ENCODE measurements around the gene COL5A1. TPM values are rescaled to one million over a fixed set of nuclear protein-coding genes. Genes with fewer than 3 reads are reported as not detected.
A peak's percentile ranks its signal among the peaks of the same experiment; 100 is the strongest.

The COL5A1 gene
- polyA plus RNA-seq: 10 to 100 TPM in 2 of 3 donors, 1 to 10 TPM in 1; 7.0 to 53.3 (median 28.0) TPM

GRCh38 chr9:134641173-134641989 lies at the start of gene COL5A1:
Gene COL5A1, plus strand, starts transcription at chr9:134641803. Its CDS starts 385 bp downstream, at chr9:134642188.
- 1 to 3% (median 2%) methylated on average over 45 to 68 of the region's 72 CpGs for WGBS, 3 donors
- peak within 1 kb of the TSS; percentile 22 for H3K27ac ChIP-seq (ENCODE audit: low read depth, low read length)

DNA sequence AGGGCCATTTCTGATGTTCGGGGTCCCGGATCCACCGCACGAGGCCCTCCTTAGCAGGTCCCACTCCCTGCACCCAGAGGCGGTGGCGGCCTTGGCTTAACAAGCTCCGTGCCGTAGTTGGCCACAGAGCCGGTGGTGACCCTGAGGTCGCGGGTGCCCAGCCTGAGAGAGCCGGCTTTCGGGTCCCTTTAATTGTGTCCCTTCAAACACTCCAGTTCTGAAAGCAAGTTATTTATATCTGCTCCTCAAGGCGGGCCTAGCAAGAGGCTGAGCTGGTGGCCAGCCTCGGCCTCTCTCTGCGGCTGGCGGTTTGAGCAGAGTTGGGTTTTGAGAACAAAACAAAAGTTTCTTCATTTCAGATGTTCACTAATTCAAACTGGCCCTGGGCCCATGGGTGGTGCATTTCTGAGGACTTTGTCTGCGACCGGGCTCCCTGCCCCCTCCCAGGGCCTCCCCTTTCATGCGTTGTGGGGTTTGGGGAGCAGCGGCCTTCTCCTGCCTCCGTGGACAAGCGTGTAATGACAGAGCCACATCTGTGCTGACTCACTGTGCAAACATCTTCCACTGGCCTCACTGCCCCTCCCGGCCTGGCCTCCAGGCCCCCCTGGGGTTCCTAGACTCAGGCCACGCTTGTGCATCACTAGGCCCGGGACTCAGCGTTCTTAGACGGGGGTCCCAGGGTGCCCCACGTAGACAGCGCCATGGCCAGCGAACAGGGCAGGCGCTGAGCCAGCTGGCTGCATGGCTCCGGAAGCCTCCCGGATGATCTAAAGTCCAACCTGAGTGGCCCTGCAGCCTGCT lies 49.4 kb upstream of the COL5A1 start:
- WGBS, 3 donors: 55 to 69% (median 61%) methylated on average over 34 of the region's 34 CpGs
- no peak overlapping the region for H3K27ac ChIP-seq (ENCODE audit: low read depth, low read length)

- H3K27ac ChIP-seq (ENCODE audit: low read depth, low read length): no peak overlapping the region
- WGBS, 3 donors: 62 to 80% (median 78%) methylated on average over 6 to 9 of the region's 9 CpGs
Measured at GRCh38 chr9:134592819-134593200, 48.8 kb upstream of the COL5A1 start.

- H3K27ac ChIP-seq (ENCODE audit: low read depth, low read length): no peak overlapping the region
- 56 to 91% (median 90%) methylated on average over 25 of the region's 25 CpGs for WGBS, 3 donors
Measured at GRCh38 chr9:134593286-134594077, 48.1 kb upstream of the COL5A1 start.

DNA sequence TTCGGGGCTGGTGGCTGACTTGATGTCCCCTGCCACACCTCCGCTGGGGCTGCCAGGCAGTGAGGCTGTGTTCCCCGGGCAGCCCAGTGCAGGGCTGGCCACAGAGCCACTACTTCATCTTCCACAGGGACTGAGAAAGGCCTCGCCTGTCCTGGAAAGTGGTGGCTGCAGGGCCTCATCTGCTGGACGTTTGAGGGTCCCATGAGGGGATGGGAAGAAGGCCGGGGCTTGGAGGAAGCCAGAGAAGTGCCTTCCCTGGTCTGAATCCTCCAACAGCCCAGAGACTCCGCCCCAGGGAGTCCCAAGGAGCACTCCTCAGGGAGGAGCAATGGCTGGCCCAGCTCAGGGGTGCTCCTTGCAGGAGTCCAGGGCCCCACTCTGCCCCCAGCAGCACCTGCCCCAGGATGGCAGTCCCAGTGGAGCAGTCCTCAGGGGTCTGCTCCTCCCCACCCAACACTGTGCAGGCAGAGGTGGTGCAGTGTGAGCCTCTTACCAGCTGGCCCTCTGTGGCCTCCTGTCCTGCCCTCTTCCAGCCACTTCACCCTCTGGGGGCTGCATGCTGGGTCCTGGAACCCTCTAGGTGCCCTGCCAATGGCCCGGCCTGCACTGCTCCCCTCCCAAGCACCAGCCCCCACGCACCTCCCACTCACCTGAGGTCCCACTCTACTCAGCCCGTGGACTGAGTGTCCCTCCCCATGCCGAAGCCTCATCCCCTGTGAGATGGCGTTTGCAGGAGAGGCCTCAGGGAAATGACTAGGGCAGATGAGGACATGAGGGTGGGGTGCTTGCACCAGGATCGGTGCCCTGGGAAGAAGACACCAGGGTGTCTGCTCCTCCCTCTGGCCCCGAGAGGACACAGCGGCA lies 47.3 kb upstream of the COL5A1 start:
- WGBS, 3 donors: 76 to 90% (median 89%) methylated on average over 15 of the region's 15 CpGs
- no peak overlapping the region for H3K27ac ChIP-seq (ENCODE audit: low read depth, low read length)

DNA sequence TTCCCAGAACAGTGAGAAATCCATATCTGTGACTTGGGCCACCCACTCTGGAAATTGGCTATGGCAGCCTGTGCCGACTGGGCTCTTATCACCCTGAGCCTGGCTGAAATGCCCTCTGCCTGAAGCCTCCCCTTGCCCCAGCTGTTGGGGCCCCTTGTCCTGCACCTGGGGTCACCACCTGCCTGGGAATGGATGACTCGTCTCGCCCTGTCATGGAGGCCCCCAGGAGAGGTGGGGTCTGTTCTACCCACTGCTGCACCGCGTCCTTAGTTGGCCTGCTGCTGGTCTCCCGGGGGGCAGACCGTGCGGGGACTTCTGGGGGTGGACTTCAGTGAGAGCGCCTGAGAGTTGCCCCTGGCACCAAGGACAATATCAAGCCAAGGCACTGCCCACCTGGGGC lies 46.6 kb upstream of the COL5A1 start:
- 88 to 99% (median 95%) methylated on average over 9 of the region's 9 CpGs for WGBS, 3 donors
- H3K27ac ChIP-seq (ENCODE audit: low read depth, low read length): no peak overlapping the region

DNA sequence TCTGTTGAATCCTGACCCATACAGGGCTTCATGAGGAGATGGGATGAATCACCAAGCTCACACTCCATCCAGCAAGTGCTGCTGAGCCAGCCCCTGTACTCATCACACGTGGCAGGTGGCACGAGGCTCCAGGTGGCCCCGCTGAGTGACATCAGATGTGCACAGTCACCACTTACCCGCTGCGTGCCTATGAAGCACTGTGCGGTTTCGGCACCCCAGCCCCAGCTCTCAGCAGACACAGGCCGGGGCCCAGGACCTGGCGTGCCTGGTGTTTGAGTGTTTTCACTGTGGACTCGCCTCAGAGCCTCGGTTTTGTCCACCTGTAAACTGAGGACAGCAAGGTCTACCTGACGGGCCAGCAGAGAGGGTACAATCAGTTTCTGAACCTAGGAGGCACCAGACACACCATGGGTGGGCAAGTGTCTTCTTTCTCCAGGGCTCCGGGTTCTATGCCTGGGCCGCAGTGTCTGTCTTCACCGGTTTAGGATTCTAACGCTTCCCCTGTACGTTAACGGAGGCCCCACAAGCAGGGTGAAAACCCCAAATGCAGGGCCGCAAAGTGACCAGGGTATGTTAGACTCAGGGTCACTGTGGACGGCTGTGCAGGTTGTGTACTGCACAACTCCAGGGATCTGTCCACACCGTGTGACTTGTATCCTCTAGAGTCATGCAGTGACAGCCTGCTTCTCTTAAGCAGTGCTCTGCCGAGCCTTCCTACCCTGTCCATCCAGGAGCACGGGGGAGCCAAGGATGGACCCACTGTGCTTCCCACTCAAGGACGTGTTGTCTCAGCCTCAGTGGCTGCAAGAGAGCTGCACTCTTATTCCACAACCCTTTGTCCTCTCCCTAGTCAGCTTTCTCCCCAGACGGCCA lies 44.3 kb upstream of the COL5A1 start:
- WGBS, 3 donors: 80 to 93% (median 93%) methylated on average over 25 of the region's 25 CpGs
- H3K27ac ChIP-seq (ENCODE audit: low read depth, low read length): no peak overlapping the region

- 39 to 58% (median 43%) methylated on average over 27 of the region's 27 CpGs for WGBS, 3 donors
- no peak overlapping the region for H3K27ac ChIP-seq (ENCODE audit: low read depth, low read length)
Measured at GRCh38 chr9:134597957-134598883, 43.4 kb upstream of the COL5A1 start.

- H3K27ac ChIP-seq (ENCODE audit: low read depth, low read length): no peak overlapping the region
- WGBS, 3 donors: 61 to 71% (median 63%) methylated on average over 11 of the region's 11 CpGs
Measured at GRCh38 chr9:134598884-134599245, 42.7 kb upstream of the COL5A1 start.

- 83 to 86% (median 85%) methylated on average over 6 of the region's 6 CpGs for WGBS, 3 donors
- no peak overlapping the region for H3K27ac ChIP-seq (ENCODE audit: low read depth, low read length)
Measured at GRCh38 chr9:134600371-134600770, 41.2 kb upstream of the COL5A1 start.

- no peak overlapping the region for H3K27ac ChIP-seq (ENCODE audit: low read depth, low read length)
- WGBS, 3 donors: 84 to 95% (median 94%) methylated on average over 10 of the region's 10 CpGs
Measured at GRCh38 chr9:134600836-134601638, 40.6 kb upstream of the COL5A1 start.

DNA sequence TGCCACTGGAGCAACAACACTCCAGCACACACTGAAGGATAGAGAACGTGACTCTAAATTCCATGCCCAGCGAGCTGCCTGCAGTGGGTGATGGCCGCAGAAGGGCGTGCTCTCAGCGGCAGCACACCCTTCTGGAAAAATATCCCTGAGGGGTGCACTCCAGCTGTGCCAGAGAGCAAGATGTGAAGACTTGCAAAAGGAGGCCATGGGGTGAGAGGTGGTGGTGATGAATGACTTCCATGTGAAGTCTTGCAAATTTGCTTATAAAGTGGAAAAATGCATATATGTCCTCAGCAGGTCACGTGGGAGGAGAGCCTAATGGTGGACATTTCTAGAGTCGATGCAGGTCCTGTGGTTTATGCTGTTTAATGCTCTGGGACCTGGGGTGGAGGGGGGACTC lies 39.8 kb upstream of the COL5A1 start:
- 76 to 94% (median 84%) methylated on average over 7 of the region's 7 CpGs for WGBS, 3 donors
- H3K27ac ChIP-seq (ENCODE audit: low read depth, low read length): no peak overlapping the region

DNA sequence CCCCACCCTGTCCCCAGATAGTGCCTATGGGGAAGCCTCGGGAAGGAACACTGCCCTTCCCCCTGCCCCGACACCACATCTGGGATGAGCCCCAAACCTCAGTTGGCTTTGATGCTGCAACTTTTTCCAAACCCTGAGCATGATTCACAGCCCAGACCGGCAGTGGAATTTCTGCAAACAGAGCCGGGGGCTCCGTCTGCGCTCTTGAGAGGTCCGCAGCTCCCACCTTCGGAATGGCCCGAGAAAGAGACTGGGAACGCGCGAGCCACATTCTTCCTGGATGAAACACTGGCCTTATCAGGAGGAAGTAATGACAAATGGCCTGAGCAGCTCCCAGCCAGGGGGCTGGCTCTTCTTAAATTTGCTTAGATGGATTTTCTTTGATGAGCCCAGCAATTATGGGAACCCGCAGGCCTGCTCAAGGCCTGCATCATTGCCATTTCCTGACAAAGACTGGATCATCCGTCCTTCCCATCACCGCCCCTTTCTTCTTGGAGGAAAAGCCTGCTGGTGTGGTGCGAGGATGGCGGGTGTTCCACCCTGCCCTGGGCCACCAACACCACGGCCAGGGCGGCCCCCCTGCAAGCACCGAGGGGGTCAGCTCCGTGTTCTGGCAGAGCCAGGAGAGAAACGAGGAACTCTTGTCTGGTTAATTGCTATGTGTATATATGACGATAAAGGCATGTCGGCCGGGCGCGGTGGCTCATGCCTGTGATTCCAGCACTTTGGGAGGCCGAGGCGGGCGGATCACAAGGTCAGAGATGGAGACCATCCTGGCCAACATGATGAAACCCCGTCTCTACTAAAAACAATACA lies 38.8 kb upstream of the COL5A1 start:
- WGBS, 3 donors: 39 to 60% (median 59%) methylated on average over 31 of the region's 31 CpGs
- H3K27ac ChIP-seq (ENCODE audit: low read depth, low read length): no peak overlapping the region

DNA sequence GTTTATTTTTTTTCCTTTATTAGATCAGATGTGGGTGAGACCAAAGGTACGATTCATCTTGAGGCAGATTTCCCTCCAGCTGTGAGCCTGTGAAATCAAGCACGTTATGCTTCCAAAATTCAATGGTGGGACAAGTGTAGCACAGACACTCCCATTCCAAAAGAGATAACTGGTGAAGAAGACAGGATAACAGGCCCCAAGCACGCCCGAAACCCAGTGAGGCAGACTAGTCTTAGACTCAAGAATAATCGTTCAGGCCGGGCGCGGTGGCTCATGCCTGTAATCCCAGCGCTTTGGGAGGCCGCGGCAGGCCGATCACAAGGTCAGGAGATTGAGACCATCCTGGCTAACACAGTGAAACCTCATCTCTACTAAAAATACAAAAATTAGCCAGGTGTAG lies 36.8 kb upstream of the COL5A1 start:
- H3K27ac ChIP-seq (ENCODE audit: low read depth, low read length): no peak overlapping the region
- WGBS, 3 donors: 84 to 94% (median 93%) methylated on average over 12 of the region's 12 CpGs

Data from adipose tissue (tissue), 3 donors.